ENCODE data around the gene SEPTIN8. TPM values are rescaled to one million over a fixed set of nuclear protein-coding genes. Genes with fewer than 3 reads are reported as not detected.

The SEPTIN8 gene
- total and polyA plus RNA-seq, 2 of the 8 experiments (the other 6 are each of a cell fraction or from before 2014, with no cell fraction given): 21.2 to 33.0 TPM

GRCh38 chr5:132739232-132739631 is 37.8 kb downstream of the SEPTIN8 start:
- Histone ChIP-seq H3K14ac (ENCODE audit: insufficient read length) (no peak overlapping the region), H4K91ac (replicated peaks; ENCODE audit: insufficient read length, low read length) (no peak overlapping the region), H3K27me3 (replicated peaks in 1 of 4; ENCODE audit: control insufficient read depth in 3 of 4, extremely low read depth in 1 of 4, insufficient read depth in 3 of 4, low read length in 3 of 4) (peaks cover 0 to 5% (median 0%) of the 10 kb centered on the region in 4 experiments; a peak in 1 of 7 replicates), H3K18ac (ENCODE audit: extremely low read depth, low read length) (no peak overlapping the region), H2AK5ac (ENCODE audit: low read depth, low read length) (no peak overlapping the region), H3K4ac (replicated peaks; ENCODE audit: insufficient read length, low read depth, low read length) (no peak overlapping the region), H3K9ac (replicated peaks in 1 of 4; ENCODE audit: extremely low read depth in 1 of 4, low read depth in 3 of 4, low read length in 3 of 4) (no peak overlapping the region), H3K4me1 (replicated peaks in 1 of 4; ENCODE audit: control insufficient read depth in 3 of 4, insufficient read depth in 4 of 4, low read length in 3 of 4) (peaks cover 0 to 4% (median under 1%) of the 10 kb centered on the region in 4 experiments; a peak in 2 of 7 replicates), H3K4me3 (ENCODE audit: extremely low read depth in 1 of 4, insufficient read depth in 2 of 4, low read depth in 3 of 4, low read length in 4 of 4) (no peak overlapping the region), H4K8ac (ENCODE audit: extremely low read depth, insufficient read depth, low read length) (no peak overlapping the region), H3K36me3 (ENCODE audit: control insufficient read depth in 2 of 4, insufficient read depth in 4 of 4, low read length in 3 of 4) (no peaks in the 10 kb centered on the region), H3K56ac (replicated peaks; ENCODE audit: insufficient read length, low read depth, low read length) (no peak overlapping the region), H2AFZ (ENCODE audit: low read length) (no peak overlapping the region), H3K27ac (ENCODE audit: low read depth, low read length) (no peak overlapping the region), H3K79me1 (ENCODE audit: low read depth, low read length) (no peaks in the 10 kb centered on the region; the same call in 1 of the 2 replicates), H4K20me1 (replicated peaks in 1 of 2; ENCODE audit: control insufficient read depth in 1 of 2, insufficient read depth in 2 of 2, low read length in 2 of 2) (no peaks in the 10 kb centered on the region), H2BK15ac (ENCODE audit: low read length) (no peak overlapping the region), H2BK120ac (replicated peaks; ENCODE audit: low read depth, low read length) (no peak overlapping the region), H2BK20ac (ENCODE audit: low read length) (no peak overlapping the region), H3K9me3 (ENCODE audit: insufficient read depth in 2 of 2, low read depth in 1 of 2, low read length in 1 of 2) (no peaks in the 10 kb centered on the region), H2BK12ac (ENCODE audit: low read depth, low read length) (no peak overlapping the region), H3K79me2 (ENCODE audit: control insufficient read depth in 1 of 2, insufficient read depth in 2 of 2, low read length in 2 of 2) (no peaks in the 10 kb centered on the region), H3K23me2 (ENCODE audit: low read depth, low read length) (peaks cover 3% of the 10 kb centered on the region; the same call in 1 of the 2 replicates), H3K23ac (ENCODE audit: insufficient read length) (no peak overlapping the region), H3K4me2 (ENCODE audit: insufficient read depth in 1 of 2, low read depth in 2 of 2, low read length in 2 of 2) (no peak overlapping the region), H2BK5ac (ENCODE audit: low read depth, low read length) (no peak overlapping the region), H4K5ac (ENCODE audit: insufficient read length, low read depth, low read length) (no peak overlapping the region)
- whole genome bisulfite sequencing, 2 experiments (ENCODE audit: extremely low coverage in 1 of 2, insufficient coverage in 1 of 2, insufficient read length in 1 of 2, insufficient replicate concordance in 2 of 2, low coverage in 1 of 2, low lambda C conversion rate in 2 of 2, missing lambda C conversion rate in 1 of 2): 87% methylated on average over 1 of the region's 1 CpG; no CpG with 5 or more reads in 1 of the 2 experiments
- POLR2A ChIA-PET (ENCODE audit: partially characterized antibody): no interaction called here
- DNase-seq (ENCODE audit: low read depth in 1 of 2, low spot score in 2 of 2): no peak
- CTCF ChIA-PET (ENCODE audit: partially characterized antibody): interaction anchor here (1.2 to 1.8 kb wide), 2 partner anchors 15 to 31 kb away, joined by 3 to 6 read pairs; no protein-coding TSS in a partner anchor
- FAIRE-seq: no peak
- TF ChIP-seq CBX5 (IDR thresholded peaks at IDR 0.05; ENCODE audit: low read depth, low read length): no peak
- TF ChIP-seq CBX8 (IDR thresholded peaks at IDR 0.05; ENCODE audit: borderline replicate concordance, low read depth, low read length): no peak
- TF ChIP-seq ASH2L (IDR thresholded peaks at IDR 0.05; ENCODE audit: low read length): no peak
- TF ChIP-seq CEBPB (IDR thresholded peaks at IDR 0.05; ENCODE audit: low read depth, low read length): no peak
- no peak for TF ChIP-seq ZNF274 (IDR thresholded peaks at IDR 0.05; ENCODE audit: borderline replicate concordance, extremely low read depth, low read length)
- TF ChIP-seq E2F6 (IDR thresholded peaks at IDR 0.05): no peak
- no peak for TF ChIP-seq CTCF (IDR thresholded peaks at IDR 0.05; ENCODE audit: control extremely low read depth in 1 of 3, insufficient read depth in 1 of 3, low read depth in 1 of 3, low read length in 3 of 3)
- TF ChIP-seq TAF7 (optimal IDR thresholded peaks at IDR 0.05; ENCODE audit: borderline replicate concordance, low read depth, low read length): no peak
- no peak for TF ChIP-seq USF2 (IDR thresholded peaks at IDR 0.05; ENCODE audit: low read length)

Data from H1 (cell line).